Activated B cell treated with CpG ODN at 0.5 μM for 24 hours (primary cell): ENCODE data around the gene SUPT20HL1. TPM values are rescaled to one million over a fixed set of nuclear protein-coding genes. Genes with fewer than 3 reads are reported as not detected.

Source experiments
- ATAC-seq: fragments of 200-7000 bp; cut with Tn5 transposase; one replicate; pipeline ENCODE4 v1.10.0; 2021; ENCODE audit warnings: low read depth, mild to moderate bottlenecking, moderate library complexity
- CTCF ChIA-PET: fragments of 350-600 bp; sonication (Branson Sonifier 250); formaldehyde crosslinking; loops from one replicate; lab custom pipeline; 2021; ENCODE audit warnings: antibody characterized with exemption; lab: Charles Lee
- POLR2A ChIA-PET: fragments of 350-600 bp; sonication (Branson Sonifier 250); formaldehyde crosslinking; loops from one replicate; lab custom pipeline; 2021; ENCODE audit warnings: antibody characterized with exemption; lab: Charles Lee
- DNase-seq: peaks from one replicate; pipeline ENCODE4 v3.0.0; 2022
- H3K27ac Mint-ChIP-seq: one replicate; pipeline ENCODE4 v1.8.0; 2020; ENCODE audit warnings: mixed read lengths
- H3K27me3 Mint-ChIP-seq: one replicate; pipeline ENCODE4 v1.8.0; 2021; ENCODE audit warnings: mixed read lengths
- H3K36me3 Mint-ChIP-seq: one replicate; pipeline ENCODE4 v1.8.0; 2021; ENCODE audit warnings: low read depth, mixed read lengths
- H3K4me1 Mint-ChIP-seq: one replicate; pipeline ENCODE4 v1.8.0; 2021; ENCODE audit warnings: mixed read lengths
- H3K4me3 Mint-ChIP-seq: one replicate; pipeline ENCODE4 v1.8.0; 2020; ENCODE audit warnings: mild to moderate bottlenecking, mixed read lengths
- H3K9me3 Mint-ChIP-seq: one replicate; pipeline ENCODE4 v1.8.0; 2020; ENCODE audit warnings: mixed read lengths
- intact Hi-C: fragments of 100-400 bp; cut with micrococcal nuclease; formaldehyde crosslinking; loops from one replicate; pipeline ENCODE4 v1.15.1; 2024
- total RNA-seq: library from RNA; stranded (reverse); gene quantifications from 2 replicates; pipeline ENCODE4 v1.2.3, GENCODE V29; 2022
- TF ChIP-seq, protein P1 (sequence below): fragments of 200-600 bp; IDR thresholded peaks from one replicate; pipeline ENCODE4 v1.8.0; 2022; ENCODE audit warnings: antibody characterized with exemption, mild to moderate bottlenecking

The SUPT20HL1 gene
- total RNA-seq, 1 donor from 2014 or later: not detected

DNA sequence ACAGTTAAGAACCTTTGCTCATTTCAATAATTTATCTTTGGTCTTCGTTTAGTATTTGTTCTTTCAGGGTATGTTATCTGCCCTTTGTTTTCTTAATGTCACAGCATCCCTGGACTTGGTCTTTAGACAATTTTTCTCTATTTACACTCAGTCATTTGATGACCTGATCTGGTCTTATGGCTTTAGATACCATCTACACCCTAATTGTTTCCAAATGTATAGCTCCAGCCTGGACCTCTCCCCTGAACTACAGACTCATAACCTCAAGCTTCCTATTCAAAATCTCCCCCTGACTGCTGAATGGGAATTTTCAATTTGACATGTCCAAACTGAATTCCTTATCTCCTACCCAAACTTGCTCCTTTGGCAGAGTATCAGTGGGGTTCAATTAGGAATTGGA, 42.9 kb upstream of the SUPT20HL1 start:
- Mint-ChIP-seq H3K9me3 (no peaks in the 10 kb centered on the region), H3K4me1 (no peaks in the 10 kb centered on the region), H3K27me3 (no peaks in the 10 kb centered on the region), H3K36me3 (no peaks in the 10 kb centered on the region), H3K27ac (no peak overlapping the region), H3K4me3 (no peak overlapping the region)
- ChIA-PET POLR2A (no interaction called here), CTCF (no interaction called here)
- no peak for DNase-seq
- no peak for ATAC-seq
- intact Hi-C loops: no loop called here
- TF ChIP-seq, protein P1, sequence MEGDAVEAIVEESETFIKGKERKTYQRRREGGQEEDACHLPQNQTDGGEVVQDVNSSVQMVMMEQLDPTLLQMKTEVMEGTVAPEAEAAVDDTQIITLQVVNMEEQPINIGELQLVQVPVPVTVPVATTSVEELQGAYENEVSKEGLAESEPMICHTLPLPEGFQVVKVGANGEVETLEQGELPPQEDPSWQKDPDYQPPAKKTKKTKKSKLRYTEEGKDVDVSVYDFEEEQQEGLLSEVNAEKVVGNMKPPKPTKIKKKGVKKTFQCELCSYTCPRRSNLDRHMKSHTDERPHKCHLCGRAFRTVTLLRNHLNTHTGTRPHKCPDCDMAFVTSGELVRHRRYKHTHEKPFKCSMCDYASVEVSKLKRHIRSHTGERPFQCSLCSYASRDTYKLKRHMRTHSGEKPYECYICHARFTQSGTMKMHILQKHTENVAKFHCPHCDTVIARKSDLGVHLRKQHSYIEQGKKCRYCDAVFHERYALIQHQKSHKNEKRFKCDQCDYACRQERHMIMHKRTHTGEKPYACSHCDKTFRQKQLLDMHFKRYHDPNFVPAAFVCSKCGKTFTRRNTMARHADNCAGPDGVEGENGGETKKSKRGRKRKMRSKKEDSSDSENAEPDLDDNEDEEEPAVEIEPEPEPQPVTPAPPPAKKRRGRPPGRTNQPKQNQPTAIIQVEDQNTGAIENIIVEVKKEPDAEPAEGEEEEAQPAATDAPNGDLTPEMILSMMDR: no peak

DNA sequence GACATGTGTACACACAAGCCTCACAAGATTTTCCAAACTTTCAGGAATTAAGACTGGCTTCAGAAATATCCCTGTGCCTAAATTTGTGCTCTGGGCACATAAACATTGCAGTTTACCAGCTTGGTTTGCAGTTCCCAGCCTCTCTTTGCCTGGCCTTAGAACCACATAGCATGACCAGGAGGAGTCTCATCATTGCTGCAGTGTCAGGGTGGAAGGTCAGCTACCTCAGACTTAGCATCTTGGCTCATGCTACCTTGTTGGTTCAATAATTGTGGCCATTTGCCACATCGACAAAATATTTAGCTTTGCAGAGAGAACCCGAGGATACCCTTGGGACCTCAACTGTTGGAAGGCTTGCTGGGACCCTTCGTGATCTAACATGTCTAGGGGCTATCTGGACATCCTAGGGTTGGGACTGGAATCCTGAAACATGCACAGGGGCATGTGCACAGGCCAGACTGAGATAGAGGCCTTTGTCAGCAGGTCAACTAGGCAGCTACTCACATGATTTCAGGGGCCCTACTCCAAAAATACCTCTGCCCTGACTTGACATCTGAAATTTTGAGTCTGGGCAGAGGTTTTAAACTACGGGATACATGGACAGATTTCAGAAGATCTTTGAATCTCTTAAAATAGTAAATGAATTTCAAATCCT, 38.6 kb upstream of the SUPT20HL1 start:
- H3K4me3 Mint-ChIP-seq: no peak overlapping the region
- no peaks in the 10 kb centered on the region for H3K36me3 Mint-ChIP-seq
- intact Hi-C loops: no loop called here
- DNase-seq (no peak), ATAC-seq (no peak)
- no peaks in the 10 kb centered on the region for H3K9me3 Mint-ChIP-seq
- TF ChIP-seq, protein P1: no peak
- no peak overlapping the region for H3K27ac Mint-ChIP-seq
- ChIA-PET CTCF (no interaction called here), POLR2A (no interaction called here)
- peaks cover 2% of the 10 kb centered on the region for H3K27me3 Mint-ChIP-seq
- no peaks in the 10 kb centered on the region for H3K4me1 Mint-ChIP-seq

DNA sequence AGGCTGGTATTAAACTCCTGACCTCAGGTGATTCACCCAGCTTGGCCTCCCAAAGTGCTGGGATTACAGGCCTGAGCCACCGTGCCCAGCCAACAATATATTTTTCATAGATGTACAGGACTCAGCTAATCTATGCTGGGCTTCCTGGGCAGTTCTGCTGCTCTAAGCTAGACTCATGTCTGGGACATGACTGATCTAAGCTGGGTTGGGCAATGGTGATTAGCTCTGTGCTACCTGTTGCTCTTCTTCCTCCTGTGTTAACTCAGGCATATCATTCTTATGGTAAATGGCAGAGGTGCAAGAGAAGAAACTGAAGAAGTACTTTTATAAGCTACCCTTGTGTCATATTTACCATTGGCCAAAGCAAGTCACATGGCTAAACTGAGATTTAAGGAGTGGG, 35.2 kb upstream of the SUPT20HL1 start:
- Mint-ChIP-seq H3K9me3 (no peaks in the 10 kb centered on the region), H3K27ac (no peak overlapping the region), H3K4me1 (no peaks in the 10 kb centered on the region), H3K36me3 (no peaks in the 10 kb centered on the region), H3K4me3 (no peak overlapping the region), H3K27me3 (peaks cover 2% of the 10 kb centered on the region)
- ChIA-PET CTCF (no interaction called here), POLR2A (no interaction called here)
- intact Hi-C loops: no loop called here
- TF ChIP-seq, protein P1: no peak
- ATAC-seq: no peak
- no peak for DNase-seq

DNA sequence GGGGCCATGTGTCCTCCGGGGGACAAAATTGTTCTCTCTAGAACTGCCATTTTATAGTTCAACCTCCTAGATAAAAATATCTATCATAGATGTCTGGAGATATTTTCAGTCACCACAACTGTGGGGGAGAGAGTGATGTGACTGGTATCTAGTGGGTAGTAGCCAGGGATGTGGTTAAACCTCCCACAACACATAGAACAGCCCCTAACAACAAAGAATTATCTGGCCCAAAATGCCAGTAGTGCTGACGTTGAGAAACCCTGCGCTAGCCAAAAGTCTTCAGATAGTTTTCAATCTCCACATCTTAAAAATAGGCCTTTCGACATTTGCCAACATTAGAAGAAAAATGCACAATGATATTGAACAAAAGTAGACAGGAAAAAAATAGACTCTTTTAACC, 27.6 kb upstream of the SUPT20HL1 start:
- ChIA-PET CTCF (no interaction called here), POLR2A (no interaction called here)
- peaks cover 8% of the 10 kb centered on the region for H3K27me3 Mint-ChIP-seq
- no peak overlapping the region for H3K4me3 Mint-ChIP-seq
- H3K4me1 Mint-ChIP-seq: no peaks in the 10 kb centered on the region
- DNase-seq (no peak), ATAC-seq (no peak)
- H3K36me3 Mint-ChIP-seq: no peaks in the 10 kb centered on the region
- intact Hi-C loops: no loop called here
- TF ChIP-seq, protein P1: no peak
- H3K27ac Mint-ChIP-seq: no peak overlapping the region
- peaks cover 4% of the 10 kb centered on the region for H3K9me3 Mint-ChIP-seq

DNA sequence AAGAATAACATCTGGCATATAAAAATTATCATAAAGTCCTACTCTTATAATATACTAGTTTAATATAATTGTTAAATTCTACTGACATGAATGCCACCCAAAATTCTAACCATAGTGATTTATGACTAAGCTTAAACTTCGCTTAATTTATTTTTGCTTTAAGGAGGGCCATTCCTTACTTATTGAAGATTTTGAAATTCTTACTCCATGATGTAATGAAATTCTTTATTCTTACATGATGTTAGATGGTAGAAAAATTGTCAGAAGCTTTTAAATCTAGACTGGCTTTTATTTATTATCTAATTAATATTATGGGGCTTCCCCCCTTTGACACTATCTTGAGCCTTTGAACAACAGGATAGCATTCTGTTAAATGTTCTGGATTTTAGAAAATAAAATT, 27.1 kb upstream of the SUPT20HL1 start:
- TF ChIP-seq, protein P1: no peak
- intact Hi-C loops: no loop called here
- Mint-ChIP-seq H3K9me3 (peaks cover 4% of the 10 kb centered on the region), H3K4me1 (no peaks in the 10 kb centered on the region), H3K27ac (no peak overlapping the region), H3K27me3 (peaks cover 8% of the 10 kb centered on the region), H3K36me3 (no peaks in the 10 kb centered on the region), H3K4me3 (no peak overlapping the region)
- no peak for DNase-seq
- ChIA-PET POLR2A (no interaction called here), CTCF (no interaction called here)
- no peak for ATAC-seq
